Liver (tissue), 9 donors: ENCODE results near the gene ID1. TPM values are rescaled to one million over a fixed set of nuclear protein-coding genes. Genes with fewer than 3 reads are reported as not detected.
"Not testable (repeated sequence)": the region's sequence is repeated elsewhere in the genome, so short reads cannot be mapped to it uniquely, and the experiment has no call there.

ENCODE experiments used
- DNase-seq: peaks from one replicate; pipeline ENCODE4 v3.0.0-alpha.2; 2017; ENCODE audit warnings: low spot score
- H3K27ac ChIP-seq, 2 donors: one replicate each; pipeline ENCODE4 v1.7.0; 2013; ENCODE audit warnings: inconsistent platforms in 2 of 2, low read length in 2 of 2, control low read depth in 1 of 2, low read depth in 1 of 2, mild to moderate bottlenecking in 1 of 2
- H3K27me3 ChIP-seq, 4 donors: one replicate each; pipeline versions ENCODE4 v1.6.1 to v1.7.0; 2013; ENCODE audit warnings: low read length in 3 of 4, inconsistent platforms in 1 of 4, mild to moderate bottlenecking in 1 of 4, moderate library complexity in 1 of 4; ENCODE audit not compliant: control insufficient read depth in 4 of 4, insufficient read depth in 4 of 4
- H3K36me3 ChIP-seq, 4 donors: one replicate each; pipeline versions ENCODE4 v1.6.1 to v1.7.0; 2013; ENCODE audit warnings: low read length in 3 of 4, mild to moderate bottlenecking in 3 of 4, low read depth in 1 of 4, moderate library complexity in 1 of 4; ENCODE audit not compliant: control insufficient read depth in 4 of 4, insufficient read depth in 3 of 4
- H3K4me1 ChIP-seq, 4 donors: one replicate each; pipeline versions ENCODE4 v1.6.1 to v1.7.0; 2013; ENCODE audit warnings: low read length in 3 of 4, mild to moderate bottlenecking in 3 of 4, moderate library complexity in 1 of 4; ENCODE audit not compliant: control insufficient read depth in 4 of 4, insufficient read depth in 4 of 4
- H3K4me3 ChIP-seq, 3 donors: one replicate each; pipeline versions ENCODE4 v1.6.1 to v1.7.0; 2013; ENCODE audit warnings: low read length in 3 of 3, control low read depth in 1 of 3, low read depth in 1 of 3, mild to moderate bottlenecking in 1 of 3
- H3K9ac ChIP-seq, 2 donors: one replicate each; pipeline ENCODE4 v1.7.0; 2013; ENCODE audit warnings: low read length in 2 of 2, mild to moderate bottlenecking in 2 of 2, moderate library complexity in 2 of 2, control low read depth in 1 of 2, low read depth in 1 of 2
- H3K9me3 ChIP-seq, 4 donors: one replicate each; pipeline versions ENCODE4 v1.6.1 to v1.7.0; 2013; ENCODE audit warnings: low read length in 3 of 4; ENCODE audit not compliant: control insufficient read depth in 4 of 4
- ATF3 ChIP-seq: IDR thresholded peaks from 2 replicates; pipeline ENCODE4 v1.6.1; 2016; ENCODE audit warnings: antibody characterized with exemption
- CTCF ChIP-seq: fragments of 150-350 bp; IDR thresholded peaks from 2 replicates; pipeline ENCODE4 v1.5.1; 2017; ENCODE audit warnings: improper control_type of control experiment, low read depth, low read length; ENCODE audit not compliant: missing input control
- EGR1 ChIP-seq, 2 donors: IDR thresholded peaks; 2 replicates each; pipeline ENCODE4 v1.6.1; 2016 to 2018; ENCODE audit warnings: antibody characterized with exemption in 2 of 2, low read depth in 2 of 2
- FOXA1 ChIP-seq: IDR thresholded peaks from 2 replicates; pipeline ENCODE4 v1.6.1; 2016; ENCODE audit warnings: antibody characterized with exemption
- GABPA ChIP-seq, 2 donors: IDR thresholded peaks in 1 of 2; conservative IDR thresholded peaks in 1 of 2; 2 replicates each; pipeline ENCODE4 v1.6.1; 2016; ENCODE audit warnings: antibody characterized with exemption in 2 of 2, mild to moderate bottlenecking in 1 of 2, moderate library complexity in 1 of 2
- JUND ChIP-seq, 2 donors: IDR thresholded peaks; 2 replicates each; pipeline ENCODE4 v1.6.1; 2016; ENCODE audit warnings: antibody characterized with exemption in 2 of 2
- MAX ChIP-seq: IDR thresholded peaks from 2 replicates; pipeline ENCODE4 v1.6.1; 2016; ENCODE audit warnings: antibody characterized with exemption
- NR2F2 ChIP-seq: IDR thresholded peaks from 2 replicates; pipeline ENCODE4 v1.6.1; 2016; ENCODE audit warnings: antibody characterized with exemption
- RAD21 ChIP-seq, 2 donors: IDR thresholded peaks; 2 replicates each; pipeline ENCODE4 v1.6.1; 2016; ENCODE audit warnings: antibody characterized with exemption in 2 of 2, mild to moderate bottlenecking in 2 of 2
- REST ChIP-seq: IDR thresholded peaks from 2 replicates; pipeline ENCODE4 v1.6.1; 2016; ENCODE audit warnings: antibody characterized with exemption, mild to moderate bottlenecking
- RXRA ChIP-seq, 2 donors: IDR thresholded peaks; 2 replicates each; pipeline ENCODE4 v1.6.1; 2017 to 2018; ENCODE audit warnings: antibody characterized with exemption in 2 of 2, mild to moderate bottlenecking in 1 of 2
- SP1 ChIP-seq: IDR thresholded peaks from 2 replicates; pipeline ENCODE4 v1.6.1; 2018; ENCODE audit warnings: antibody characterized with exemption, mild to moderate bottlenecking
- TAF1 ChIP-seq: conservative IDR thresholded peaks from 2 replicates; pipeline ENCODE4 v1.6.1; 2016; ENCODE audit warnings: antibody characterized with exemption, mild to moderate bottlenecking
- YY1 ChIP-seq: IDR thresholded peaks from 2 replicates; pipeline ENCODE4 v1.6.1; 2016; ENCODE audit warnings: antibody characterized with exemption, mild to moderate bottlenecking
- ZBTB33 ChIP-seq: IDR thresholded peaks from 2 replicates; pipeline ENCODE4 v1.6.1; 2016; ENCODE audit warnings: antibody characterized with exemption
- WGBS: extraction: QIAGEN DNeasy Blood & Tissue Kit; methylation state at CpG from one replicate; pipeline ENCODE4 v1.1.7; 2013; 5-methylcytosine and 5-hydroxymethylcytosine counted together
- polyA plus RNA-seq, 2 donors: library from polyadenylated mRNA; stranded (reverse) in 1 of 2; unstranded in 1 of 2; fragments of 200-250 nt in 1 of 2; fragments of >200 nt in 1 of 2; fragmentation: Nextera tagmentation in 1 of 2; extraction: Ambion mirVana in 1 of 2; gene quantifications; one replicate each; pipeline versions ENCODE4 v1.2.1 to v1.2.3, GENCODE V29; 2013 to 2015
- total RNA-seq, 2 donors: library from RNA; depleted of rRNA; stranded (reverse); fragments of >200 nt; gene quantifications; one replicate each; pipeline ENCODE4 v1.2.3, GENCODE V29; 2014
- donor health status: healthy.
- donor health status: healthy.
- donor health status: healthy.
- donor health status: healthy.
- donor health status: healthy.

ID1 gene
- total and polyA plus RNA-seq, 4 donors = 33.9 to 117 (median 71.2) TPM

GRCh38 chr20:31644701-31645100 lies 39.6 kb downstream of the ID1 start:
- Histone ChIP-seq H3K36me3 (no peaks in the 10 kb centered on the region), H3K27me3 (no peaks in the 10 kb centered on the region), H3K4me3 (no peak overlapping the region), H3K9me3 (no peaks in the 10 kb centered on the region), H3K9ac (no peak overlapping the region), H3K27ac (no peak overlapping the region), H3K4me1 (no peaks in the 10 kb centered on the region)
- 87% methylated on average over 8 of the region's 8 CpGs for WGBS
- DNase-seq = no peak
- no peak for TF ChIP-seq GABPA (IDR thresholded peaks at IDR 0.05 in 1 of 2, conservative IDR thresholded peaks at IDR 0.05 in 1 of 2)
- TF ChIP-seq MAX = no peak
- TF ChIP-seq SP1 = no peak
- no peak for TF ChIP-seq NR2F2
- TF ChIP-seq TAF1 = no peak
- TF ChIP-seq FOXA1 = no peak
- no peak for TF ChIP-seq ZBTB33
- no peak for TF ChIP-seq REST
- TF ChIP-seq ATF3 = no peak
- no peak for TF ChIP-seq RAD21 (IDR thresholded peaks at IDR 0.05)
- no peak for TF ChIP-seq CTCF
- no peak for TF ChIP-seq JUND (IDR thresholded peaks at IDR 0.05)
- no peak for TF ChIP-seq RXRA (IDR thresholded peaks at IDR 0.05)
- no peak for TF ChIP-seq YY1
- TF ChIP-seq EGR1 (IDR thresholded peaks at IDR 0.05; ENCODE audit: low read depth in 2 of 2) = no peak

GRCh38 chr20:31648104-31648503 lies 43.0 kb downstream of the ID1 start:
- not testable (repeated sequence) for H3K36me3 ChIP-seq, H3K27me3 ChIP-seq, H3K4me3 ChIP-seq, H3K4me1 ChIP-seq, H3K9ac ChIP-seq, H3K27ac ChIP-seq, DNase-seq, H3K9me3 ChIP-seq
- WGBS = 84% methylated on average over 3 of the region's 3 CpGs
